Measurements from ENCODE around the gene CHST7.

Gene CHST7

GRCh38 chrX:46607916-46608315 is 34.4 kb downstream of the CHST7 start:
- no peak for DNase-seq (ENCODE audit: low read depth in 2 of 2)

DNA sequence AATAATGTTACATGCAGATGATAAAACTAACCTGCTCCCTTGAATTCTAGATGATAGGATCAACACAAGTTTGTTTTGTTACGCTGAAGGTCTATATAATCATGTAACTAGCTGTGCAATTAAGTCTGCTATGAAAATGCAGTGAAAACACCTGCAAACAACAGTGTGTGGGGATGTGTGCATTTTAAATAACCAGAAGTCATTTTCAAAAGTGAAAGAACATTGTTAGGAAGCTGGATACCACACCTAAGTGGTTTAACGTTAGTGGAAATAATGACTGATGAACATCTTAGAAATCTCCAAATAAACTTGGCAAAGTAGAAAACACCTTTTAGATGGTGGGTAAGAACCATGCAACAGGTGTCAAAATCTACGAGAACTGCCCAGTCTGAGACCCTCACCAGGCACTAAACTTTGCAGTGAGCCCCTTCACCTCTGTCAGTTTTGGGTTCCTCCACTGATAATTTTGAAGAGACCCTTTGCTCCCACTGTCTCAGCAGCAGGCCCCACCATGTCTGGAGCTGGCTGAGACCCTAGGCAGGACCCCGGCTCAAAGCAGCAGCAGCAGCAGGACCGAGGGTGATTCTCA is 36.6 kb downstream of the CHST7 start:
- DNase-seq (ENCODE audit: low read depth in 2 of 2) = no peak

DNA sequence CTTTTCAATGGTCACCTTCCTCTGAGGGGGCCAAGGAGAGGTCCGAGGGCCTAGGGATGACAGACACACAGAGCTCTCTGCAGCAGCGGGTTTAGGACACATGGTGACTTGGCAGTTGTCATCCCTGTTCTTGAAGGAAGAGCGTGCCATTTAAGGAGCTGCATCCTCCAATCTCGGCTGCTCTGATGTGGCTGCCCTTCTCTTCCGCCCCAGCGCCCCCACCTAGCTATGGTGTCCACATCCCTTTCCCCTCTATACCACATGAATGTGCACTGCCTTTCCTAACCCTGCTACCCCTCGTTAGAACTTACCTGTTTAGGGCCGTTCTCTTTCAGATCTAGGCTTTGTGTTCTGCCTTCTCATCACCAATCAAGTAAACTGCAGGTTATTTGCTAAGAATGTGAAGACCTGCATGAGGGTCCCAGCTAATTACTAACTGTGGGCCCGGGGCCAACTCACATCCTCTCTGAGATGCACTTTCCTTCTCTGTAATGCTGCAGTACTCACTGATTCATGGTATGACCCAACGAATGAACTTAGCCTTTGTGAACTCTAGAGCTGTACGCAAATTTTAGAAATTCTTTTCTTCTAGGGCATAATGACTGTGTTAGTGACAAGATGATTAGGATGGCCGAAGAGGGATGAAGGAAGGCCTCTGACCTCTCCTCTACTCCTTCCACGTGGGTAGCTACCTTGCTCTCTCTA is 38.2 kb downstream of the CHST7 start:
- DNase-seq (ENCODE audit: low read depth in 2 of 2) = no peak

GRCh38 chrX:46617906-46618305 is 44.3 kb downstream of the CHST7 start:
- no peak for DNase-seq (ENCODE audit: low read depth in 2 of 2)

GRCh38 chrX:46618947-46619346 is 45.4 kb downstream of the CHST7 start:
- no peak for DNase-seq (ENCODE audit: low read depth in 2 of 2)

DNA sequence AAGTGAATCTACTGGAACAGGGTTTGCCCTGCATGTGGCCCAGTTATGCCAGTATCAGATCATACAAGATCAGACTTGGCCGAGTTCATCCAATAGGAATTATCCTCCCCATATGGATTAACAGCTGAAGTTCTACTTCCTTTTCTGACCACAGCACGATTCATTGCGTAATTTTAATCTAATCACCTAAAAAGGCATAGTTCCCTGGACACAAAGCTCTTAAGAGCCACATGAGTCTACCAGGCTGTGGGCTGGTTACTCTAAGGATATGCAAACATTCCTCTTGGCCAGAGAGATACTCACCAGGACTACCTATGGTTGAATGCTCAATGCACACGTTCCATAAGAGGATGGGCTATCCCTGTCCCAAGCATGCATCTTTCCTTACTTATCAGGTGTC is 46.9 kb downstream of the CHST7 start:
- DNase-seq (ENCODE audit: low read depth in 2 of 2) = no peak

DNA sequence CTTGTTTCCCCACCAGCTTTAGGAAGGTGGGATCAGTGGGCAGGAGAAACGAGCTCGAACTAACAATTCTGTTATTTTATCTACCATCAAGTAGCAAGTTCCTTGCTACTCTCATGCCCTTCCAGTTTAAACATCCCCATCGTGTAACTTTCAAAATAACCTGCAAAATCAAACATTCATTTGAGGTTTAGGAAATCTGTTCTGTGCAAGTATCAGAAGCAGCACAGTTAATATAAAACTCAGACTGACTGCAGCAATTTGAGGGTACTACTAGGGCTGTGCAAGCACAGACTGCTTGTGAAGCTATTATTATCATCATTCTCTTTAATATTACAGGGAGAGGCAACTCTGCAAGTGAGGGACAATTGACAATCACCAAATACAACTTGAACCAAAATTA is 48.0 kb downstream of the CHST7 start:
- no peak for DNase-seq (ENCODE audit: low read depth in 2 of 2)

GRCh38 chrX:46624090-46624786 is 50.7 kb downstream of the CHST7 start:
- DNase-seq (ENCODE audit: low read depth in 2 of 2) = no peak

GRCh38 chrX:46626566-46626965 is 53.0 kb downstream of the CHST7 start:
- DNase-seq (ENCODE audit: low read depth in 2 of 2) = peak in 1 of 2 donors; percentile 18

GRCh38 chrX:46627062-46627461 is 53.5 kb downstream of the CHST7 start:
- DNase-seq (ENCODE audit: low read depth in 2 of 2) = no peak

DNA sequence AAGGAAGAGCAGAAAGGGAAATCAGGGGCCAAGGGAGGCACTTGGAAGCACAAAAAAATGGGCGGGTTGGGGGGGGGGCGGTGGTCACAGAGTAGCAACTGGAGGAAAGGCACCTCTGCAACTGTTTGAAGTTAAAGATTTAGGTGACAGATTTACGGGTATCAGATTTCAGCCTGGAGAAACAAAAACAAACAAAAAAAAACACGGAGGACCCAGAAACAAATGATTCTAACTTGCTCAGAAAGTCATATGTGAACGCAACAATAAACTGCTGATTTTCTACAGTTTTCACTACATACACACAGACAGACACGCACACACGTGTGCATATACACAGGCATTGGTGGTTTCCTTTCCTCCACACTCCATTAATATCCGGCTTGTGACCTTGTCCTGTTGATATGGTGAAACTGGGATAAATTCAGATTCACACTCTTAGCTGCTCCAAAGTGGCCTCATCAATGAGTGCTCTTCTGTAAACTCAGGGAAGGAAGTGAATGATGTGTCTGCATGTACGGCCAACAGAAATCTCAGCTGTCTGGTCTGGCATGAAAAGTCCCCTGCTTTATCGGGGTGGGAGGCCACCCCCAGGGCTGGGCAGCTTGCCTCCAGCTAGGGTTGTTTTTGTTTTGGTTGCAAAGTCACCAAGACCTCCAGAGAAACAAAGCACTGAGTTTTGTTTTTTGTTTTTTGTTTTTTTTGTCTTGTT is 54.3 kb downstream of the CHST7 start:
- no peak for DNase-seq (ENCODE audit: low read depth in 2 of 2)

- DNase-seq (ENCODE audit: low read depth in 2 of 2) = peak in 1 of 2 donors; percentile 15
Measured at GRCh38 chrX:46628460-46629371, 55.2 kb downstream of the CHST7 start.

GRCh38 chrX:46630141-46630540 is 56.6 kb downstream of the CHST7 start:
- no peak for DNase-seq (ENCODE audit: low read depth in 2 of 2)

- no peak for DNase-seq (ENCODE audit: low read depth in 2 of 2)
Measured at GRCh38 chrX:46634577-46634976, 61.0 kb downstream of the CHST7 start.

- DNase-seq (ENCODE audit: low read depth in 2 of 2) = no peak
Measured at GRCh38 chrX:46635186-46635585, 61.6 kb downstream of the CHST7 start.

- no peak for DNase-seq (ENCODE audit: low read depth in 2 of 2)
Measured at GRCh38 chrX:46636223-46636622, 62.7 kb downstream of the CHST7 start.

DNA sequence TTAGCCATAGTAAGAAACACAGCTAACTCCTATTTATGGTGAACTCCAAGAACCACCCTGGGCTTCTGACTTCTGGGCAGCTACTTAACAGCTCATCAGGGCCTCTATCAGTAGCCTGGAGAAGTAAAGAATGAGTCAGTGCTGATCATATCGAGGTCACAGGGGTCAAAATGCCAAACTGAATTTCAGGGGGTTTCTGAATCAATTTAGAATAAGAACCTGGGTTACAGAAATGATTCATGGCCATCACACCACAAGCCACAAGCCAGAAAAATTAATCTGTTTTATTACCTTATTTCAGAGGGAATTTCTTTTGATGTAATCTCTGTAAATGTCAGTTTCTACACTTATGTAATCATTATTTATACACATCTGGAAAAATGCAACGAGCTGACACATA is 64.4 kb downstream of the CHST7 start:
- no peak for DNase-seq (ENCODE audit: low read depth in 2 of 2)

- no peak for DNase-seq (ENCODE audit: low read depth in 2 of 2)
Measured at GRCh38 chrX:46642145-46642544, 68.6 kb downstream of the CHST7 start.

DNA sequence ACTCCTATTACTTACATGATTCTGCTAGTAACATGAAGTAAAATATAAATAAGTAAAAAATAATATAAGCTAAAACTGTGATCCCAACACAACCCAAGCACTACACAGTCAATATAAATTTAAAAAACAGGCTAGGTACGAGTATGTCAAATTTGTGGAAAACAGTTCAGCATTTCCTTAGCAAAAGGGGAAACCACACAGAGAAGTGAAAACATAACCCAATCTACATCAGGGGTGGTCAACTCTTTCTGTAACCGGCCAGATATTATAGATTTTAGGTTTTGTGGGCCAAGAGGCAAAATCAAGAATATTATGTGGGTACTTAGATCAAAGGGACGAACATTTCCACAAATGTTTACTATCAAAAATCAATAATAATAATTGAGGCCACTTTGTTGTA is 70.1 kb downstream of the CHST7 start:
- no peak for DNase-seq (ENCODE audit: low read depth in 2 of 2)

DNA sequence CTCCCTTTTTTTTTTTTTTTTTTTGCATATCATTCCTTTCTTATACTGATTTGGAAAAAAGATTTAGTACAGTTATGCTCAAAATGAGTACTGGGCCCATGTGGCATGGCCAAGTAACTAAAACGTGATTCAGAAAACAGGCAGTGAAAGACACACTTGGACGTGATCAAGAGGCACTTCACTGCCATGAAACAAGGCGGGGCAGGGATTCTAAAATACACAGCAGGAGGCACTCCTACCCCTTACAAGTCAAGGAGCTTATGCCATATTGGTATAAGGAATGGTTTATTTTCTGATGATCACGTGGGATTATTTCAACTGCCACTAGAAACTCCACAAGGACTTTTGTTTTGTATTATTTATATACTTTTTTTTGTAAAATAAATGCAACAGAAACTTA is 72.0 kb downstream of the CHST7 start:
- DNase-seq (ENCODE audit: low read depth in 2 of 2) = no peak

GRCh38 chrX:46647251-46647650 is 73.7 kb downstream of the CHST7 start:
- DNase-seq (ENCODE audit: low read depth in 2 of 2) = no peak

All from stimulated activated CD4-positive, alpha-beta T cell treated with anti-CD3 and anti-CD28 coated beads, Interleukin-15, amount 100 ng/mL, for 48 hours (primary cell).